Neuronal stem cell (in vitro differentiated cells): ENCODE measurements around the gene GPR26.

ENCODE experiments used
- DNase-seq: peaks from one replicate; pipeline ENCODE4 v3.0.0-alpha.2; 2013; ENCODE audit warnings: low spot score
- H2AFZ ChIP-seq: one replicate; pipeline ENCODE4 v1.6.1; 2013; ENCODE audit warnings: mild to moderate bottlenecking, low read length, inconsistent platforms
- H2AK5ac ChIP-seq: 2 replicates; pipeline ENCODE4 v1.6.1; 2013; ENCODE audit warnings: low read depth, mild to moderate bottlenecking, inconsistent platforms, low read length, moderate library complexity, mixed read lengths
- H2BK120ac ChIP-seq: 2 replicates; pipeline ENCODE4 v1.6.1; 2013; ENCODE audit warnings: low read depth, mild to moderate bottlenecking, inconsistent platforms, low read length, moderate library complexity, mixed read lengths
- H2BK12ac ChIP-seq: one replicate; pipeline ENCODE4 v1.6.1; 2013; ENCODE audit warnings: low read length, inconsistent platforms
- H2BK15ac ChIP-seq: 2 replicates; pipeline ENCODE4 v1.6.1; 2013; ENCODE audit warnings: mild to moderate bottlenecking, low read length, inconsistent platforms, mixed read lengths
- H2BK5ac ChIP-seq: one replicate; pipeline ENCODE4 v1.6.1; 2013; ENCODE audit warnings: inconsistent platforms, mild to moderate bottlenecking, low read length, moderate library complexity
- H3K14ac ChIP-seq: one replicate; pipeline ENCODE4 v1.6.1; 2013; ENCODE audit warnings: low read length, inconsistent platforms
- H3K18ac ChIP-seq: 2 replicates; pipeline ENCODE4 v1.6.1; 2013; ENCODE audit warnings: low read length, inconsistent platforms
- H3K23ac ChIP-seq: 2 replicates; pipeline ENCODE4 v1.6.1; 2013; ENCODE audit warnings: low read depth, mild to moderate bottlenecking, mixed read lengths, low read length, inconsistent platforms; ENCODE audit not compliant: poor library complexity
- H3K27ac ChIP-seq: replicated peaks from 3 replicates; pipeline ENCODE4 v1.5.1; 2013; ENCODE audit warnings: low read length, inconsistent platforms
- H3K27me3 ChIP-seq, 3 experiments: 2 replicates each; pipeline ENCODE4 v1.6.1; 2013; ENCODE audit warnings: low read length in 3 of 3, mild to moderate bottlenecking in 2 of 3, inconsistent platforms in 1 of 3, low read depth in 1 of 3, mixed read lengths in 1 of 3, moderate library complexity in 1 of 3; ENCODE audit not compliant: control insufficient read depth in 3 of 3, insufficient read depth in 3 of 3
- H3K36me3 ChIP-seq, 2 donors: replicated peaks in 1 of 2; 2 replicates each; pipeline ENCODE4 v1.6.1; 2013; ENCODE audit warnings: low read length in 2 of 2; ENCODE audit not compliant: control insufficient read depth in 2 of 2, insufficient read depth in 2 of 2
- H3K4ac ChIP-seq: 2 replicates; pipeline ENCODE4 v1.6.1; 2013; ENCODE audit warnings: inconsistent platforms, mild to moderate bottlenecking, low read length, moderate library complexity
- H3K4me1 ChIP-seq, 2 donors: 1 replicate in 1 of 2; 2 replicates in 1 of 2; pipeline ENCODE4 v1.6.1; 2013; ENCODE audit warnings: low read length in 2 of 2, low read depth in 1 of 2; ENCODE audit not compliant: control insufficient read depth in 2 of 2, insufficient read depth in 1 of 2
- H3K4me2 ChIP-seq: one replicate; pipeline ENCODE4 v1.6.1; 2013; ENCODE audit warnings: mild to moderate bottlenecking, low read length, inconsistent platforms; ENCODE audit not compliant: insufficient read depth, poor library complexity, severe bottlenecking
- H3K4me3 ChIP-seq, 2 donors: 2 replicates each; pipeline ENCODE4 v1.5.1; 2013; ENCODE audit warnings: low read length in 2 of 2, mild to moderate bottlenecking in 2 of 2, inconsistent platforms in 1 of 2, moderate library complexity in 1 of 2
- H3K79me1 ChIP-seq: one replicate; pipeline ENCODE4 v1.6.1; 2013; ENCODE audit warnings: low read depth, mild to moderate bottlenecking, inconsistent platforms, low read length, moderate library complexity
- H3K9ac ChIP-seq: one replicate; pipeline ENCODE4 v1.6.1; 2013; ENCODE audit warnings: mild to moderate bottlenecking, low read depth, low read length, inconsistent platforms; ENCODE audit not compliant: poor library complexity
- H3K9me3 ChIP-seq, 2 donors: replicated peaks in 1 of 2; 2 replicates each; pipeline versions ENCODE3 to v1.6.1; 2013; ENCODE audit warnings: low read length in 2 of 2, mild to moderate bottlenecking in 2 of 2, inconsistent platforms in 1 of 2, low read depth in 1 of 2, mixed read lengths in 1 of 2, moderate library complexity in 1 of 2; ENCODE audit not compliant: control insufficient read depth in 2 of 2, insufficient read depth in 1 of 2
- H4K8ac ChIP-seq: one replicate; pipeline ENCODE4 v1.6.1; 2013; ENCODE audit warnings: low read depth, mild to moderate bottlenecking, inconsistent platforms, low read length, moderate library complexity
- H4K91ac ChIP-seq: one replicate; pipeline ENCODE4 v1.6.1; 2013; ENCODE audit warnings: low read length, low read depth, mild to moderate bottlenecking, inconsistent platforms; ENCODE audit not compliant: poor library complexity
- WGBS, 2 donors: extraction: QIAGEN DNeasy Blood & Tissue Kit; methylation state at CpG; one replicate each; pipeline ENCODE4 v1.1.7; 2013; ENCODE audit warnings: missing lambda C conversion rate in 2 of 2, mixed read lengths in 1 of 2; ENCODE audit not compliant: insufficient read length in 2 of 2, insufficient replicate concordance in 1 of 2; ENCODE audit errors: extremely low coverage in 2 of 2; 5-methylcytosine and 5-hydroxymethylcytosine counted together

GPR26 gene

GRCh38 chr10:123621492-123621891, 44.7 kb upstream of the GPR26 start:
- no peak overlapping the region for H4K91ac ChIP-seq

GRCh38 chr10:123621916-123622315, 44.2 kb upstream of the GPR26 start:
- no peak overlapping the region for H3K9ac ChIP-seq
- H3K18ac ChIP-seq, result no peak overlapping the region
- H4K91ac ChIP-seq, result no peak overlapping the region
- no peak overlapping the region for H2BK15ac ChIP-seq
- H3K4me2 ChIP-seq, result no peak overlapping the region
- H3K79me1 ChIP-seq, result no peaks in the 10 kb centered on the region
- H3K4me3 ChIP-seq, result no peak overlapping the region
- H3K27ac ChIP-seq, result no peak overlapping the region
- H2BK12ac ChIP-seq, result no peak overlapping the region
- H3K4ac ChIP-seq, result no peak overlapping the region
- H3K36me3 ChIP-seq, result no peaks in the 10 kb centered on the region
- no peak overlapping the region for H3K23ac ChIP-seq
- H3K9me3 ChIP-seq, result no peaks in the 10 kb centered on the region
- H2BK5ac ChIP-seq, result no peak overlapping the region
- WGBS, 2 donors, result no CpG with 5 or more reads among the region's 2 CpGs
- no peak overlapping the region for H3K14ac ChIP-seq
- no peak overlapping the region for H2AFZ ChIP-seq
- no peaks in the 10 kb centered on the region for H3K4me1 ChIP-seq
- no peak overlapping the region for H2BK120ac ChIP-seq
- no peak overlapping the region for H4K8ac ChIP-seq
- no peaks in the 10 kb centered on the region for H3K27me3 ChIP-seq
- DNase-seq, result no peak
- H2AK5ac ChIP-seq, result no peak overlapping the region

More at GRCh38 chr10:123621492-123621891, 44.7 kb upstream of the GPR26 start:
- Histone ChIP-seq H3K9me3 (no peaks in the 10 kb centered on the region), H3K4ac (no peak overlapping the region), H2BK120ac (no peak overlapping the region), H3K23ac (no peak overlapping the region), H2BK12ac (no peak overlapping the region), H3K4me2 (no peak overlapping the region), H3K9ac (no peak overlapping the region), H3K79me1 (no peaks in the 10 kb centered on the region), H2AK5ac (no peak overlapping the region), H3K36me3 (no peaks in the 10 kb centered on the region), H2BK5ac (no peak overlapping the region), H4K8ac (no peak overlapping the region), H3K4me1 (no peaks in the 10 kb centered on the region), H3K27ac (no peak overlapping the region), H3K18ac (no peak overlapping the region), H3K4me3 (no peak overlapping the region), H3K27me3 (no peaks in the 10 kb centered on the region), H2AFZ (no peak overlapping the region), H2BK15ac (no peak overlapping the region), H3K14ac (no peak overlapping the region)
- no peak for DNase-seq
- WGBS, 2 donors, result no CpG with 5 or more reads among the region's 2 CpGs

GRCh38 chr10:123622381-123622780, 43.8 kb upstream of the GPR26 start:
- WGBS, 2 donors, result no CpG with 5 or more reads among the region's 3 CpGs
- H2AFZ ChIP-seq, result no peak overlapping the region
- no peak overlapping the region for H3K18ac ChIP-seq
- no peak overlapping the region for H3K4ac ChIP-seq
- H4K8ac ChIP-seq, result no peak overlapping the region
- no peak overlapping the region for H3K14ac ChIP-seq
- H2AK5ac ChIP-seq, result no peak overlapping the region
- no peak overlapping the region for H4K91ac ChIP-seq
- H3K79me1 ChIP-seq, result no peaks in the 10 kb centered on the region
- H2BK120ac ChIP-seq, result no peak overlapping the region
- H3K4me2 ChIP-seq, result no peak overlapping the region
- no peak overlapping the region for H3K4me3 ChIP-seq
- H2BK12ac ChIP-seq, result no peak overlapping the region
- no peak overlapping the region for H3K9ac ChIP-seq
- no peak for DNase-seq
- H3K23ac ChIP-seq, result no peak overlapping the region
- no peak overlapping the region for H2BK15ac ChIP-seq
- H3K4me1 ChIP-seq, result no peaks in the 10 kb centered on the region
- no peak overlapping the region for H3K27ac ChIP-seq
- no peak overlapping the region for H2BK5ac ChIP-seq
- no peaks in the 10 kb centered on the region for H3K36me3 ChIP-seq
- H3K27me3 ChIP-seq, result no peaks in the 10 kb centered on the region
- H3K9me3 ChIP-seq, result no peaks in the 10 kb centered on the region

GRCh38 chr10:123624086-123624485, 42.1 kb upstream of the GPR26 start:
- DNase-seq, result no peak

More at GRCh38 chr10:123624086-123624485, 42.1 kb upstream of the GPR26 start:
- Histone ChIP-seq H2BK12ac (no peak overlapping the region), H3K18ac (no peak overlapping the region), H3K14ac (no peak overlapping the region), H2AFZ (no peak overlapping the region), H3K9me3 (no peaks in the 10 kb centered on the region), H3K4me2 (no peak overlapping the region), H3K23ac (no peak overlapping the region), H2BK15ac (no peak overlapping the region), H3K4ac (no peak overlapping the region), H3K27me3 (no peaks in the 10 kb centered on the region), H3K79me1 (no peaks in the 10 kb centered on the region), H2BK5ac (no peak overlapping the region), H3K4me1 (no peaks in the 10 kb centered on the region), H3K9ac (no peak overlapping the region), H3K27ac (no peak overlapping the region), H3K36me3 (no peaks in the 10 kb centered on the region), H4K91ac (no peak overlapping the region), H2BK120ac (no peak overlapping the region), H3K4me3 (no peak overlapping the region), H4K8ac (no peak overlapping the region), H2AK5ac (no peak overlapping the region)
- no CpG with 5 or more reads among the region's 2 CpGs for WGBS, 2 donors
